Mucosa of descending colon (tissue), 3 donors: ENCODE data around the gene XPO1. TPM values are rescaled to one million over a fixed set of nuclear protein-coding genes. Genes with fewer than 3 reads are reported as not detected.
"Not testable (repeated sequence)": the region's sequence is repeated elsewhere in the genome, so short reads cannot be mapped to it uniquely, and the experiment has no call there.

Experiments used
- ATAC-seq: fragments of 200-7000 bp; cut with Tn5 transposase; one replicate; pipeline ENCODE4 v1.9.1; 2020; ENCODE audit warnings: mild to moderate bottlenecking, moderate library complexity
- DNase-seq, 3 donors: peaks; one replicate each; pipeline ENCODE4 v3.0.0-alpha.2; 2020
- H3K36me3 ChIP-seq: fragments of 200-600 bp; one replicate; pipeline ENCODE4 v1.8.0; 2021; ENCODE audit warnings: low read depth, mild to moderate bottlenecking
- H3K4me1 ChIP-seq: fragments of 200-600 bp; one replicate; pipeline ENCODE4 v1.8.0; 2021; ENCODE audit warnings: low read depth, mild to moderate bottlenecking
- H3K4me3 ChIP-seq: fragments of 200-600 bp; one replicate; pipeline ENCODE4 v1.8.0; 2021; ENCODE audit warnings: mild to moderate bottlenecking
- H3K9me3 ChIP-seq: fragments of 200-600 bp; one replicate; pipeline ENCODE4 v1.8.0; 2021; ENCODE audit warnings: mild to moderate bottlenecking
- intact Hi-C, 2 donors: fragments of 100-400 bp; cut with DNase I in 1 of 2; cut with micrococcal nuclease in 1 of 2; formaldehyde crosslinking; loops; one replicate each; pipeline versions ENCODE4 v1.11.0 to v1.11.1; 2022; cut with DNase I, micrococcal nuclease
- total RNA-seq, 3 donors: library from RNA; stranded (reverse); fragmentation: NEBNext Ultra II Directional in 2 of 3; extraction: Animal tissue kit (Norgen Biotek cat#: 25700) in 2 of 3; gene quantifications; one replicate each; pipeline versions ENCODE4 v1.2.1 to v1.2.4, GENCODE V29; 2021 to 2023
- TF ChIP-seq, protein P1 (sequence below): fragments of 200-600 bp; IDR thresholded peaks from one replicate; pipeline ENCODE4 v1.8.0; 2022; ENCODE audit warnings: antibody characterized with exemption, mild to moderate bottlenecking
- donor health status: DM: no; HTN: no; CAD: no; lungs with moderate emphysema.
- donor health status: DM: no; HTN: no; CAD: no.
- donor health status: DM: no; HTN: yes; CAD: no.

The XPO1 gene
- total RNA-seq, 3 donors from 2014 or later, result 76.8 to 94.1 (median 87.5) TPM

DNA sequence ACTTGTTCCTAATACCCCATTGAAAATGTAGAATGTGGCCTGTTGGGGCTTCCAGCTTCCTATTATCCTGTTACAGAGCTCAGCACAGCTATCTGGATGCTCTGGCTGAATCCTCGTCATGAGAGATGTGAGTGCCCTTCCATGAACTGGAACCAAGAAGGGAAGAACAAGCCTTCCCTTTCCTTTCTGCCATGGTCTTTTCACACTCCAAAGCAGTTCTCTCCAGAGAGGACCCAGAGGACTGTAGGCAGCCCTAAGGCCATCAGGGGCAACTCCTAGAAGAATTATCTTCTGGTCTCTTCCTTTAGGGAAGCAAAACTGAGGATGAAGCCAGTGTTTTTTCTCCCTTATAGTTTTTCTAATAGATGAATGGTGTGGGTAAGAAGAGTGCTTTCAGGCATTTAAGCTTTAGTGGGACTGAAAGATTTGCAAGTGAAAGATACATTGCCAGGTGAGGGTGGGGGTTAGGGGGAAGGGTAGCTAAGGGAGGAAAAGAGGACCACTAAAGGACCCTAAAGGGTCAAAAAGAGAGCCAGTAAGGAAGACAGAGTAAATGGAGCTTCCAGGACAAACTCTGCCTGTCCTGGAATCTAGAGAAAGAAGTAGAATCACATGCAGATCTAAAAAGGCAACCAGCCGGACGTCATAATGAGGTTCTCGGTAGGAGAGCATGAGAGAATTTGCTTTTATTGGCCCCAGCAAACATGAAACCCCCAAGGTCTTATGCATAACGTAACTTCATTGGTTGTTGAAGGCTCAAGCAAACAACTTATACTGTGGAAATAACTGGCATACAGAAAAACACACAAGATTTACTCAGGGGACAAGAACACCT is 12.4 kb upstream of the XPO1 start:
- Histone ChIP-seq H3K4me3 (no peak overlapping the region), H3K36me3 (no peaks in the 10 kb centered on the region), H3K4me1 (no peaks in the 10 kb centered on the region), H3K9me3 (no peaks in the 10 kb centered on the region)
- no peak for ATAC-seq
- TF ChIP-seq, protein P1, sequence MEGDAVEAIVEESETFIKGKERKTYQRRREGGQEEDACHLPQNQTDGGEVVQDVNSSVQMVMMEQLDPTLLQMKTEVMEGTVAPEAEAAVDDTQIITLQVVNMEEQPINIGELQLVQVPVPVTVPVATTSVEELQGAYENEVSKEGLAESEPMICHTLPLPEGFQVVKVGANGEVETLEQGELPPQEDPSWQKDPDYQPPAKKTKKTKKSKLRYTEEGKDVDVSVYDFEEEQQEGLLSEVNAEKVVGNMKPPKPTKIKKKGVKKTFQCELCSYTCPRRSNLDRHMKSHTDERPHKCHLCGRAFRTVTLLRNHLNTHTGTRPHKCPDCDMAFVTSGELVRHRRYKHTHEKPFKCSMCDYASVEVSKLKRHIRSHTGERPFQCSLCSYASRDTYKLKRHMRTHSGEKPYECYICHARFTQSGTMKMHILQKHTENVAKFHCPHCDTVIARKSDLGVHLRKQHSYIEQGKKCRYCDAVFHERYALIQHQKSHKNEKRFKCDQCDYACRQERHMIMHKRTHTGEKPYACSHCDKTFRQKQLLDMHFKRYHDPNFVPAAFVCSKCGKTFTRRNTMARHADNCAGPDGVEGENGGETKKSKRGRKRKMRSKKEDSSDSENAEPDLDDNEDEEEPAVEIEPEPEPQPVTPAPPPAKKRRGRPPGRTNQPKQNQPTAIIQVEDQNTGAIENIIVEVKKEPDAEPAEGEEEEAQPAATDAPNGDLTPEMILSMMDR, result no peak
- DNase-seq, result no peak
- intact Hi-C loops, result no loop called here

DNA sequence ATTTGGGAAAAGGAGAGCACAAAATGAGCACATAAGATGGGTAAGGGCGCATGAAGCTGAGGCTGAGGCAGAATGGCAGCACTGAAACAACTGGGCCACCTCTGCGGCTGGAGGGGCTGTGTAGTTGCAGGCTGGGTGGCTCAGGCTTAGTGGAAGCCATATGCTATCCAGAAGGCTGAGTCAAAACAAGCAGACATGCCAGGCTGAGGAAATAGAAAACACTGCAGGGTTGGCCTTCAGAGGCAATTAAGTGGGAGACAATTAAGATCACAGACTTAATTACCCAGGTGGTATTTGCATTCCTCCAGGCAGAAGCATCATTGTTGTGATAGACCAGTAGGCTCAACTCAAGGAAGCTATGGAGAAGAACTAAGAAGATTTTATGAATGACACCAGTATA is 11.4 kb upstream of the XPO1 start:
- Histone ChIP-seq H3K36me3 (no peaks in the 10 kb centered on the region), H3K4me3 (no peak overlapping the region), H3K9me3 (no peaks in the 10 kb centered on the region), H3K4me1 (no peaks in the 10 kb centered on the region)
- DNase-seq (no peak), ATAC-seq (no peak)
- TF ChIP-seq, protein P1, result no peak
- intact Hi-C loops, result no loop called here

DNA sequence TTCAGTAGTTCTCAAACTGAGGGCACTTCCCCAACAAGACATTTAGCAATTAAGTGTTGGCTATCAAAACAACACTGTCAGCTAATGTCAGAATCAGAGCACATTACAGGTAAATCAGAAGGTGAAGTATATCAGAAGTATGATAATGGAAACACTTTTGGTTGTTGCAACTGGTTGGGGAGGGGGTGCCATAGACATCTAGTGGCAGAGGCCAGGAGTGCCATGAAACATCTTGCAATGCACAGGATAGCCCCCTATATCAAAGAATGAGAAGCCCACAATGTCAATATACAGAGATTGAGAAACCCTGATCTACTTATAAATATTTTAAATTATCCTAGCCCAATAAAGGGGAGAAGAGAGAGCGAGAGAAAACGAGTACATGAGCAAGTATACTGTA is 4.9 kb upstream of the XPO1 start:
- peaks cover 3% of the 10 kb centered on the region for H3K4me1 ChIP-seq
- DNase-seq, result no peak
- TF ChIP-seq, protein P1, result no peak
- H3K36me3 ChIP-seq, result no peaks in the 10 kb centered on the region
- ATAC-seq, result no peak
- H3K4me3 ChIP-seq, result no peak overlapping the region
- H3K9me3 ChIP-seq, result no peaks in the 10 kb centered on the region
- intact Hi-C loops, result no loop called here

DNA sequence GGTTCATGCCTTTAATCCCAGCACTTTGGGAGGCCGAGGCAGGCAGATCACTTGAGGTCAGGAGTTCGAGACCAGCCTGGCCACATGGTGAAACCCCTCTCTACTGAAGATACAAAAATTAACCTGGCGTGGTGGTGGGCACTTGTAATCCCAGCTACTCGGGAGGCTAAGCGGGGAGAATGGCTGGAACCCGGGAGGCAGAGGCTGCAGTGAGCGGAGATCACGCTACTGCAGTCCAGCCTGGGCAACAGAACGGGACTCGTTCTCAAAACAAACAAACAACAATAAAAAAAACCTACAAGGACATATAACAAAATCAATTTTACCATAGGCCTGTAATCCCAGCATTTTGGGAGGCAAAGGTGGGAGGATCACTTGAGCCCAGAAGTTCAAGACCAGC is 2.0 kb upstream of the XPO1 start:
- H3K9me3 ChIP-seq, H3K36me3 ChIP-seq, intact Hi-C loops, DNase-seq, H3K4me3 ChIP-seq, ATAC-seq: not testable (repeated sequence)
- H3K4me1 ChIP-seq, result peaks cover 11% of the 10 kb centered on the region

DNA sequence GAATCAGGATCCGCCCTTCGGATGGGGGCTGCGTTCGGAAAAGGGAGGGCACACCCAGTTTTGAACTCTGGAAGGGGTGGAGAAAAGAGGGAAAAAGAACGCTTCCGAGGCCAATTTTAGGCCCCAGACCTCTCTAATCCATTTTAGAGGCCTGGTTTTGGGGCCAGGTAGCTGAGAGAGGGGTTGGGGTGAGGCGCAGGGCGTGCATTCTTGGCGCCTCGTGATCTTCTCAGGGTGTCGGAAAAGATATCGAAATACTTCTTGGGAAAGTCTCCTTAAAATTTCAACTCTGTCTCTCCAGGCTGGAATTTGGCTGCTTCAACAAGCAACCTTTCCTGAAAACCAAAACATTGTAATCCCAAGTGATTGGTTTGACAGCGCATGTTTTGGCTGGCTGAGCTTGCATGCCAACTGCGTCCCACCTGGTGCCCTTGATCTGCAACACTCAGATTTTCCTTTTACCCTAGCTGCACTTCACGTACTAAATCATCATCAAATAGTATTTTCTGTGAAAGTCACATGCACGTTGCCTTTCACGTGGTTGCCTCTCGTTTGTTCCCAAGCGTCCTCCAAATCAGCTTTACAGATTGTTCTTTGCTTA is 864 bp upstream of the XPO1 start:
- TF ChIP-seq, protein P1, result no peak
- no peak for ATAC-seq
- peak overlapping the region; percentile 74 for H3K4me3 ChIP-seq
- intact Hi-C loops, result no loop called here
- DNase-seq, result peak in 1 of 3 donors; percentile 39
- H3K4me1 ChIP-seq, result peaks cover 20% of the 10 kb centered on the region
- H3K9me3 ChIP-seq, result no peaks in the 10 kb centered on the region
- H3K36me3 ChIP-seq, result no peaks in the 10 kb centered on the region

DNA sequence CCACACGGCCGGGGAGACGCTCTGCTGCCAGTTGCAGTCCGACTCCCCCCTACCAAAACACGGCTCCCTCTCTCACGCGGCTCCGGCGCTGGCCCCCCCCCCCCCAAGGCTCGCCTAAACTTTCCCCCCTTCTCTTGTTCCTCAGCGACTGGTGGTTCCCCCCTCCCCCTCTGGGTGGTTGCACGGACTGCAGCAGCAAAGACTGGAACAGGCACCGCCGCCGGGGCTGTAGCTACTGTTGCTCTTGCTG is 281 bp downstream of the XPO1 start:
- ATAC-seq, result no peak
- TF ChIP-seq, protein P1, result no peak
- H3K36me3 ChIP-seq, result no peaks in the 10 kb centered on the region
- peaks cover 20% of the 10 kb centered on the region for H3K4me1 ChIP-seq
- H3K4me3 ChIP-seq, result peak overlapping the region; percentile 74
- intact Hi-C loops, result no loop called here
- DNase-seq, result no peak
- no peaks in the 10 kb centered on the region for H3K9me3 ChIP-seq
